CD4-positive, alpha-beta memory T cell (primary cell): ENCODE results near the gene PPM1J. TPM values are rescaled to one million over a fixed set of nuclear protein-coding genes. Genes with fewer than 3 reads are reported as not detected.

Source experiments
- CTCF ChIA-PET: fragments of 350-600 bp; sonication (Branson Sonifier 250); formaldehyde crosslinking; loops from one replicate; lab custom pipeline; 2021; ENCODE audit warnings: inconsistent platforms; ENCODE audit not compliant: partially characterized antibody; lab: Charles Lee
- POLR2A ChIA-PET: fragments of 350-600 bp; sonication (Branson Sonifier 250); formaldehyde crosslinking; loops from one replicate; lab custom pipeline; 2021; ENCODE audit not compliant: partially characterized antibody; lab: Charles Lee
- DNase-seq, 5 donors: peaks; one replicate each; pipeline versions ENCODE4 v3.0.0 to v3.0.0-alpha.2; 2020 to 2022; ENCODE audit warnings: mixed read lengths in 1 of 5
- H3K27ac ChIP-seq: one replicate; pipeline ENCODE4 v1.7.0; 2013; ENCODE audit warnings: low read depth, low read length
- H3K27me3 ChIP-seq: 2 replicates; pipeline ENCODE4 v1.7.0; 2013; ENCODE audit warnings: mild to moderate bottlenecking, low read length, moderate library complexity; ENCODE audit not compliant: insufficient read depth
- H3K36me3 ChIP-seq: 2 replicates; pipeline ENCODE4 v1.7.0; 2013; ENCODE audit warnings: mild to moderate bottlenecking, low read length, moderate library complexity; ENCODE audit not compliant: insufficient read depth
- H3K4me1 ChIP-seq: 2 replicates; pipeline ENCODE4 v1.7.0; 2013; ENCODE audit warnings: mild to moderate bottlenecking, low read length, moderate library complexity; ENCODE audit not compliant: insufficient read depth
- H3K4me3 ChIP-seq, 2 donors: one replicate each; pipeline ENCODE4 v1.7.0; 2013; ENCODE audit warnings: low read length in 2 of 2, mild to moderate bottlenecking in 1 of 2
- H3K9me3 ChIP-seq, 2 donors: one replicate each; pipeline ENCODE4 v1.7.0; 2013; ENCODE audit warnings: low read length in 2 of 2, control low read depth in 1 of 2; ENCODE audit not compliant: control insufficient read depth in 1 of 2
- H3K27ac Mint-ChIP-seq, 7 donors: one replicate each; pipeline ENCODE4 v1.8.0; 2020 to 2021; ENCODE audit warnings: mixed read lengths in 7 of 7, mild to moderate bottlenecking in 6 of 7, inconsistent platforms in 3 of 7, moderate library complexity in 3 of 7
- H3K27me3 Mint-ChIP-seq, 2 donors: one replicate each; pipeline ENCODE4 v1.8.0; 2020 to 2021; ENCODE audit warnings: mixed read lengths in 2 of 2
- H3K36me3 Mint-ChIP-seq, 2 donors: one replicate each; pipeline ENCODE4 v1.8.0; 2020 to 2021; ENCODE audit warnings: mixed read lengths in 2 of 2, inconsistent platforms in 1 of 2, mild to moderate bottlenecking in 1 of 2
- H3K4me1 Mint-ChIP-seq, 4 donors: one replicate each; pipeline ENCODE4 v1.8.0; 2020 to 2021; ENCODE audit warnings: mixed read lengths in 4 of 4, mild to moderate bottlenecking in 1 of 4
- H3K4me3 Mint-ChIP-seq, 8 donors: one replicate each; pipeline ENCODE4 v1.8.0; 2020 to 2021; ENCODE audit warnings: mixed read lengths in 8 of 8, mild to moderate bottlenecking in 7 of 8, moderate library complexity in 6 of 8, inconsistent platforms in 3 of 8
- H3K9me3 Mint-ChIP-seq, 8 donors: one replicate each; pipeline ENCODE4 v1.8.0; 2020 to 2021; ENCODE audit warnings: mixed read lengths in 8 of 8, mild to moderate bottlenecking in 5 of 8, inconsistent platforms in 3 of 8, moderate library complexity in 1 of 8
- intact Hi-C: fragments of 100-400 bp; cut with micrococcal nuclease; formaldehyde crosslinking; loops from one replicate; pipeline ENCODE4 v1.15.1; 2023
- polyA plus RNA-seq, 2 donors: library from polyadenylated mRNA; unstranded; fragments of 300-500 nt; fragmentation: Illumina TruSeq; gene quantifications; one replicate each; pipeline ENCODE4 v1.2.3, GENCODE V29; 2021
- total RNA-seq, 2 experiments: library from RNA; stranded (reverse); gene quantifications; one replicate each; pipeline ENCODE4 v1.2.3, GENCODE V29; 2021

Gene PPM1J
- total and polyA plus RNA-seq, 4 experiments from 2014 or later, result 0.13 to 0.76 TPM; not detected in 2

DNA sequence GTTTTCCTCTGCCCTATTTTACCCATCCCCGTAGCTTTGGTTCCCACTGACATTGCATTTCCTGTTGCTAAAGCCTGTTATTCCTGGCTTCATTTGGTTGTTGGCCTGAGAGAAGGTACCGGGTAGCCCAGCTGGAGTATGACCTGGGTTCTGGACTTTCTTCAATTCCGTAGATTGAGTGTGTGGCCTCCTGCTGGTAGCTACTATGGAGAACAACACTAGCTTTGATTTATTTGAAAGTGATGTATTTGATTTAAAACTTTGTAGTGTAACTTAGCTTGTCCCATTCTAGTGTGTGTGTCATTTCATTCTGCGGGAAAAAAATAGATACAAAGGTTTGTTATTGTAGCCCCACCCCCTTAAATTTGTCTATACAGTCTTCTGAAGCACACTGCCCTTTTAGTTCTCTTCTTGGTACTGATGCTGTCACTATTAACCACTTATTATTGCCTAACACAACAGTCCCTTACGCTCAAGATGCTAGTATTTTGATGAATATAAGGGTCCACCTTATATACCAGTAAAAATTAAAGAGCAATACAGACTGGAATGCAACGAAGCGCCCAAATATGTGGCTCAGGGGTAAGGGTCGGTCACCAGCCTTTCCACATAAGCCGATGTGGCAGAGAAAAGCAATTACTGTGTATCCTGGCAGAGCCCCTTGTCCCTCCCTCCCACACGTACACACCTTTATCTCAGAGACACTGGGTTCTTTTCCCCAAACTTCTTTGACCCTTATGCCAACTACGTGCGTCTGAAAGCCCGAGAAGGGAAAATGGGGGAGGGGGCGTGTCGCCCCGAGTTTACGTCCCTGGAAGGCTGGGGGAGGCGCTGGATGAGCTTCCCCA lies 41.3 kb downstream of the PPM1J start:
- H3K36me3 ChIP-seq, result peaks cover 20% of the 10 kb centered on the region
- peak overlapping the region; percentile 96 to 98 (median 97) for H3K4me3 Mint-ChIP-seq
- POLR2A ChIA-PET, result interaction anchor here (0.7 to 3.3 kb wide), 19 partner anchors 10 to 172 kb away, joined by 3 to 84 read pairs (median 6); partner anchors contain the start of genes CAPZA1, PPM1J and ST7L
- H3K36me3 Mint-ChIP-seq, result peaks cover 28 to 41% of the 10 kb centered on the region in 2 donors
- DNase-seq, result peak in 4 of 5 donors; percentile 24 to 35 (median 28)
- H3K27ac Mint-ChIP-seq, result peak overlapping the region; percentile 93 to 98 (median 97)
- no peaks in the 10 kb centered on the region for H3K9me3 ChIP-seq
- peaks cover 50% of the 10 kb centered on the region for H3K4me1 ChIP-seq
- H3K4me1 Mint-ChIP-seq, result peaks cover 37 to 65% (median 51%) of the 10 kb centered on the region in 4 donors
- no peaks in the 10 kb centered on the region for H3K27me3 Mint-ChIP-seq
- H3K27me3 ChIP-seq, result no peaks in the 10 kb centered on the region
- H3K4me3 ChIP-seq, result peak overlapping the region; percentile 71 to 82
- CTCF ChIA-PET, result interaction anchor here (0.6 to 4.6 kb wide), 18 partner anchors 9 to 399 kb away, joined by 3 to 27 read pairs (median 4); partner anchors contain the start of genes LRIG2 and PPM1J
- intact Hi-C loops, result loop anchor here (1.0 to 2.0 kb wide), 3 partner anchors 31 to 55 kb away; partner anchors contain the start of genes CAPZA1, PPM1J and ST7L
- no peaks in the 10 kb centered on the region for H3K9me3 Mint-ChIP-seq
- H3K27ac ChIP-seq, result peak overlapping the region; percentile 86

DNA sequence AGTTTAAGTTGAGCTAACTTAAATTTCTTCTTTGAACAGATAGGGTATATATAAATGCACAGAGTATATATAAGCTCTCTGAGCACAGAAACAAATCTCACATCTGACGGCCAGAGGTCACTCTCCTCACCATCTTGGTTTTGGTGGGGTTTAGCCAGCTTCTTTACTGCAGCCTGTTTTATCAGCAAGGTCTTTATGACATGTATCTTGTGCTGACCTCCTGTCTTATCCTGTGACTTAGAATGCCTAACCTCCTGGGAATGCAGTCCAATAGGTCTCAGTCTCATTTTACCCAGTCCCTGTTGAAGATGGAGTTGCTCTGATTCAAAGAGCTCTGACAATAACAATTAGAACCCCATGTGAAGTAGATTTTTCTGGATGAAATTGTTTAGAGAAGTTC lies 42.3 kb downstream of the PPM1J start:
- Mint-ChIP-seq H3K27ac (peak overlapping the region; percentile 24 to 98 (median 93)), H3K36me3 (peaks cover 32 to 46% of the 10 kb centered on the region in 2 donors), H3K4me1 (peaks cover 32 to 63% (median 49%) of the 10 kb centered on the region in 4 donors), H3K4me3 (peak overlapping the region in 6 of 8 donors; percentile 18 to 97 (median 58)), H3K9me3 (no peaks in the 10 kb centered on the region), H3K27me3 (no peaks in the 10 kb centered on the region)
- Histone ChIP-seq H3K9me3 (no peaks in the 10 kb centered on the region), H3K4me1 (peaks cover 52% of the 10 kb centered on the region), H3K27ac (no peak overlapping the region), H3K4me3 (no peak overlapping the region), H3K36me3 (peaks cover 21% of the 10 kb centered on the region), H3K27me3 (no peaks in the 10 kb centered on the region)
- ChIA-PET POLR2A (interaction anchor here (1.0 to 3.2 kb wide), 8 partner anchors 12 to 55 kb away, joined by 3 to 26 read pairs (median 9); partner anchors contain the start of genes PPM1J and ST7L), CTCF (interaction anchor here (0.7 to 4.6 kb wide), 9 partner anchors 9 to 400 kb away, joined by 3 to 27 read pairs (median 5); partner anchors contain the start of genes LRIG2 and PPM1J)
- DNase-seq, result no peak
- intact Hi-C loops, result no loop called here

DNA sequence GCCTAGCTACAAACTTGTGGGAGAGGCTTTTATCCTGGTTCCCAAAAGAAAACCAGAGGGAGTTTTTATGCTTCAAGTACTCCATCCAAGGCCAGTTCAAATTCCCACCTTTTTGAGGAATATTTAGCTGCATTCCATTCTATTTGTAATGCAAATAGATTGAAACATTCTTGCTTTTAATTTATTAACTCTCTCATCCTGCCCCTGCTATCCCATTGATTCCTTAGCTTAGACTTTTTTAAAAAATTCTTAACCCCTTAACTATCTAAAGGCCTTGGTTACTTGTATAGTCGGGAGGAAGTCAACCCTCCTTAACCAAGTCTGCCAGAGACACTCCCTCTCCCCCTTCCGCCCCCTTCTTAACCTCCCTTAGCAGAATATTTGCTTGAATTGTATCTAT lies 43.1 kb downstream of the PPM1J start:
- Histone ChIP-seq H3K27me3 (no peaks in the 10 kb centered on the region), H3K4me1 (peaks cover 44% of the 10 kb centered on the region), H3K36me3 (peaks cover 29% of the 10 kb centered on the region), H3K9me3 (no peaks in the 10 kb centered on the region), H3K27ac (no peak overlapping the region), H3K4me3 (no peak overlapping the region)
- H3K27me3 Mint-ChIP-seq, result no peaks in the 10 kb centered on the region
- CTCF ChIA-PET, result interaction anchor here (1.2 to 4.6 kb wide), 6 partner anchors 11 to 170 kb away, joined by 3 to 27 read pairs (median 4); partner anchors contain the start of gene PPM1J
- no peak overlapping the region for H3K4me3 Mint-ChIP-seq
- no peaks in the 10 kb centered on the region for H3K9me3 Mint-ChIP-seq
- peak overlapping the region in 4 of 7 donors; percentile 67 to 93 (median 74) for H3K27ac Mint-ChIP-seq
- H3K36me3 Mint-ChIP-seq, result peaks cover 36 to 54% of the 10 kb centered on the region in 2 donors
- peaks cover 32 to 63% (median 48%) of the 10 kb centered on the region in 4 donors for H3K4me1 Mint-ChIP-seq
- no peak for DNase-seq
- intact Hi-C loops, result no loop called here
- POLR2A ChIA-PET, result interaction anchor here (0.6 to 2.0 kb wide), 5 partner anchors 21 to 1909 kb away, joined by 3 to 10 read pairs (median 3); partner anchors contain the start of genes BCAS2, PPM1J and ST7L

DNA sequence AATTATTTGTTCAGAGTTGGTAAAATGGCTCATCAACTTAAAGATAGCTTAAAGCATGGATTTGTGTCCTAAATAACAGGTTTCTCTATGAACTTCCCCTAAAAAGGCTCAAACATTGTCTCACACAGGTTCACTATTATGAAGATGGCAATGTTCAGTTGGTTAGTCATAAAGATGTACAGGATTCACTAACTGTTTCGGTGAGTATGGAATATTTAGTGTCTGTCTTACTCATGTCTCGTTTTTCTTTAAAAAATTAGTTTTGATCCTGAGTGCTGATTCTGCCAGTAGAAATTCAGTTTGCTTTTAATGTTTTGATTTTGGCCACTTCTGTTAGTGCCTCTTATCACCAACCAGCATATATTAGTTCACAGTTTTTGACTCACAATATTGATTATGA lies 48.2 kb downstream of the PPM1J start:
- Histone ChIP-seq H3K4me1 (peaks cover 14% of the 10 kb centered on the region), H3K9me3 (no peaks in the 10 kb centered on the region), H3K27me3 (no peaks in the 10 kb centered on the region), H3K36me3 (peaks cover 53% of the 10 kb centered on the region), H3K4me3 (no peak overlapping the region), H3K27ac (no peak overlapping the region)
- intact Hi-C loops, result no loop called here
- POLR2A ChIA-PET, result no interaction called here
- Mint-ChIP-seq H3K4me3 (no peak overlapping the region), H3K4me1 (peaks cover 12 to 35% (median 19%) of the 10 kb centered on the region in 4 donors), H3K27ac (peak overlapping the region; percentile 49 to 93 (median 70)), H3K27me3 (no peaks in the 10 kb centered on the region), H3K9me3 (no peaks in the 10 kb centered on the region), H3K36me3 (peaks cover 55 to 79% of the 10 kb centered on the region in 2 donors)
- DNase-seq, result no peak
- CTCF ChIA-PET, result no interaction called here

DNA sequence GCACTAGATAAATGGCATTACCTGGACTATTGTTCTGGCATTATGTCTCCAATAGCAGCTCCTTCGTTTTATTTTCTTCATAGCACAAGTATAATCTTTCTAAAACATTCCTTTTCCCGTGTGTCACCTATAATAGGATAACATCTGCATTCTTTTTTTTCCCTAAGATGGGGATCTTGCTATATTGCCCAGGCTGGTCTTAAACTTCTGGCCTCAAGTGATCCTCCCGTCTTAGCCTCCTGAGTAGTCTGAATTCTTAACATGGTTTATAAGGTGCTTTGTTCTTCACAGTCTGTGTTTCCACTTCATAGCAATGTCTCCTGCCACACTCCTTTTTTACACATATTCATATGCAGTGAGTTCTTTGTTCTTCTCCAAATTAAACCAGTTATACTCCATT lies 49.3 kb downstream of the PPM1J start:
- no peak overlapping the region for H3K4me3 Mint-ChIP-seq
- DNase-seq, result no peak
- Histone ChIP-seq H3K9me3 (no peaks in the 10 kb centered on the region), H3K27me3 (no peaks in the 10 kb centered on the region), H3K4me1 (peaks cover 14% of the 10 kb centered on the region), H3K4me3 (no peak overlapping the region), H3K27ac (no peak overlapping the region), H3K36me3 (peaks cover 61% of the 10 kb centered on the region)
- peaks cover 12 to 35% (median 19%) of the 10 kb centered on the region in 4 donors for H3K4me1 Mint-ChIP-seq
- intact Hi-C loops, result no loop called here
- H3K27me3 Mint-ChIP-seq, result no peaks in the 10 kb centered on the region
- H3K9me3 Mint-ChIP-seq, result peaks cover 0 to 2% (median 0%) of the 10 kb centered on the region in 8 donors
- H3K27ac Mint-ChIP-seq, result peak overlapping the region in 5 of 7 donors; percentile 14 to 68 (median 62)
- ChIA-PET POLR2A (interaction anchor here (0.7 to 3.3 kb wide), 2 partner anchors 9 to 48 kb away, joined by 3 to 11 read pairs; partner anchors contain the start of gene MOV10), CTCF (no interaction called here)
- H3K36me3 Mint-ChIP-seq, result peaks cover 57 to 80% of the 10 kb centered on the region in 2 donors

Other genes starting within 250 kb of the PPM1J start
- gene WNT2B, start 206.4 kb downstream of the PPM1J start, total RNA-seq, result under 1 TPM; 0.70 to 0.91 TPM
- gene WNT2B, start 206.4 kb downstream of the PPM1J start, polyA plus RNA-seq, result under 1 TPM; 0.21 to 0.23 TPM
- gene ST7L, start 96.2 kb downstream of the PPM1J start, total RNA-seq, result 10 to 100 TPM; 24.3 to 27.2 TPM
- 10 to 100 TPM; 10.9 to 13.8 TPM for gene ST7L, start 96.2 kb downstream of the PPM1J start, polyA plus RNA-seq
- 100 to 1,000 TPM; 149 to 157 TPM for gene CAPZA1, start 95.5 kb downstream of the PPM1J start, total RNA-seq
- gene CAPZA1, start 95.5 kb downstream of the PPM1J start, polyA plus RNA-seq, result 100 to 1,000 TPM; 241 to 296 TPM
- gene MOV10, start 40.7 kb downstream of the PPM1J start, total RNA-seq, result 10 to 100 TPM; 90.6 to 96.1 TPM
- gene MOV10, start 40.7 kb downstream of the PPM1J start, polyA plus RNA-seq, result 10 to 100 TPM; 21.8 to 43.6 TPM
- gene RHOC, start 8.2 kb downstream of the PPM1J start, total RNA-seq, result 1 to 10 TPM; 6.1 to 6.7 TPM
- gene RHOC, start 8.2 kb downstream of the PPM1J start, polyA plus RNA-seq, result 10 to 100 TPM; 18.2 to 26.4 TPM
- gene SLC16A1, start 240.9 kb upstream of the PPM1J start, total RNA-seq, result 10 to 100 TPM in 1 of 2 experiments, 1 to 10 TPM in 1; 9.7 to 12.7 TPM
- gene SLC16A1, start 240.9 kb upstream of the PPM1J start, polyA plus RNA-seq, result 10 to 100 TPM in 1 of 2 donors, 1 to 10 TPM in 1; 10.0 to 14.8 TPM